Measurements from ENCODE around the gene TTC28. TPM values are rescaled to one million over a fixed set of nuclear protein-coding genes. Genes with fewer than 3 reads are reported as not detected.
"Not testable (repeated sequence)": the region's sequence is repeated elsewhere in the genome, so short reads cannot be mapped to it uniquely, and the experiment has no call there.

Gene TTC28
- total RNA-seq, 1 experiment from 2014 or later, result 11.2 TPM

- H3K36me3 ChIP-seq (ENCODE audit: insufficient read depth, low read length), result no peaks in the 10 kb centered on the region
- no peaks in the 10 kb centered on the region for H3K9me2 ChIP-seq (replicated peaks; ENCODE audit: insufficient read depth, low read length)
- no peak overlapping the region for H3K4me3 ChIP-seq (ENCODE audit: low read length)
- no peaks in the 10 kb centered on the region for H3K79me2 ChIP-seq (ENCODE audit: low read length)
- H3K27ac ChIP-seq (ENCODE audit: low read length), result no peak overlapping the region
- DNase-seq, result no peak
- H3K27me3 ChIP-seq (ENCODE audit: low read length), result 0 out of 2 replicates have a peak, but pooled peaks cover 2% of the 10 kb centered on the region
- no peak overlapping the region for H3K4me2 ChIP-seq (ENCODE audit: low read depth, low read length, poor library complexity, severe bottlenecking)
- no peaks in the 10 kb centered on the region for H3K4me1 ChIP-seq (ENCODE audit: low read length)
- no peaks in the 10 kb centered on the region for H3K9me3 ChIP-seq (ENCODE audit: low read length)
- H3K9ac ChIP-seq (ENCODE audit: low read length), result no peak overlapping the region
- peaks cover 4% of the 10 kb centered on the region; the same call in 1 of the 2 replicates for H4K20me1 ChIP-seq (ENCODE audit: insufficient read depth, low read depth, low read length)
- H2AFZ ChIP-seq (ENCODE audit: low read length), result no peak overlapping the region
Observed at GRCh38 chr22:28557184-28557583, 122.5 kb downstream of the TTC28 start.

DNA sequence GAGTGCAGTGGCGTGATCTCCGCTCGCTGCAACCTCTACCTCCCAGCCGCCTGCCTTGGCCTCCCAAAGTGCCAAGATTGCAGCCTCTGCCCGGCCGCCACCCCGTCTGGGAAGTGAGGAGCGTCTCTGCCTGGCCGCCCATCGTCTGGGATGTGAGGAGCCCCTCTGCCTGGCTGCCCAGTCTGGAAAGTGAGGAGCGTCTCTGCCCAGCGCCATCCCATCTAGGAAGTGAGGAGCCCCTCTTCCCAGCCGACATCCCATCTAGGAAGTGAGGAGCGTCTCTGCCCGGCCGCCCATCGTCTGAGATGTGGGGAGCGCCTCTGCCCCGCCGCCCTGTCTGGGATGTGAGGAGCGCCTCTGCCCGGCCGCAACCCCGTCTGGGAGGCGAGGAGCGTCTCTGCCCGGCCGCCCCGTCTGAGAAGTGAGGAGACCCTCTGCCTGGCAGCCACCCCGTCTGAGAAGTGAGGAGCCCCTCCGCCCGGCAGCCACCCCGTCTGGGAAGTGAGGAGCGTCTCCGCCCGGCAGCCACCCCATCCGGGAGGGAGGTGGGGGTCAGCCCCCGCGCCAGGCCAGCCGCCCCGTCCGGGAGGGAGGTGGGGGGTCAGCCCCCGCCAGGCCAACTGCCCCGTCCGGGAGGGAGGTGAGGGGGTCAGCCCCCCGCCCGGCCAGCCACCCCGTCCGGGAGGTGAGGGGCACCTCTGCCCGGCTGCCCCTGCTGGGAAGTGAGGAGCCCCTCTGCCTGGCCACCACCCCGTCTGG is 126.4 kb downstream of the TTC28 start:
- H3K4me2 ChIP-seq (ENCODE audit: low read depth, low read length, poor library complexity, severe bottlenecking); DNase-seq; H3K79me2 ChIP-seq (ENCODE audit: low read length); H3K27me3 ChIP-seq (ENCODE audit: low read length); H3K36me3 ChIP-seq (ENCODE audit: insufficient read depth, low read length); H3K9ac ChIP-seq (ENCODE audit: low read length); H3K27ac ChIP-seq (ENCODE audit: low read length); H3K4me1 ChIP-seq (ENCODE audit: low read length); H3K9me2 ChIP-seq (replicated peaks; ENCODE audit: insufficient read depth, low read length); H4K20me1 ChIP-seq (ENCODE audit: insufficient read depth, low read depth, low read length); H3K4me3 ChIP-seq (ENCODE audit: low read length); H3K9me3 ChIP-seq (ENCODE audit: low read length); H2AFZ ChIP-seq (ENCODE audit: low read length): not testable (repeated sequence)

- no peak overlapping the region for H3K27ac ChIP-seq (ENCODE audit: low read length)
- H3K4me2 ChIP-seq (ENCODE audit: low read depth, low read length, poor library complexity, severe bottlenecking), result no peak overlapping the region
- H2AFZ ChIP-seq (ENCODE audit: low read length), result no peak overlapping the region
- no peak overlapping the region for H3K9ac ChIP-seq (ENCODE audit: low read length)
- H3K9me3 ChIP-seq (ENCODE audit: low read length), result no peaks in the 10 kb centered on the region
- H4K20me1 ChIP-seq (ENCODE audit: insufficient read depth, low read depth, low read length), result no peaks in the 10 kb centered on the region; the same call in 1 of the 2 replicates
- no peak for DNase-seq
- H3K36me3 ChIP-seq (ENCODE audit: insufficient read depth, low read length), result no peaks in the 10 kb centered on the region
- no peaks in the 10 kb centered on the region for H3K4me1 ChIP-seq (ENCODE audit: low read length)
- no peaks in the 10 kb centered on the region for H3K27me3 ChIP-seq (ENCODE audit: low read length)
- no peak overlapping the region for H3K4me3 ChIP-seq (ENCODE audit: low read length)
- no peaks in the 10 kb centered on the region for H3K79me2 ChIP-seq (ENCODE audit: low read length)
- no peaks in the 10 kb centered on the region for H3K9me2 ChIP-seq (replicated peaks; ENCODE audit: insufficient read depth, low read length)
Observed at GRCh38 chr22:28548406-28548805, 131.2 kb downstream of the TTC28 start.

- no peaks in the 10 kb centered on the region for H3K36me3 ChIP-seq (ENCODE audit: insufficient read depth, low read length)
- H3K27ac ChIP-seq (ENCODE audit: low read length), result no peak overlapping the region
- H3K9me3 ChIP-seq (ENCODE audit: low read length), result no peaks in the 10 kb centered on the region
- no peak overlapping the region for H2AFZ ChIP-seq (ENCODE audit: low read length)
- no peak overlapping the region for H3K9ac ChIP-seq (ENCODE audit: low read length)
- no peaks in the 10 kb centered on the region; the same call in 1 of the 2 replicates for H4K20me1 ChIP-seq (ENCODE audit: insufficient read depth, low read depth, low read length)
- no peak overlapping the region for H3K4me3 ChIP-seq (ENCODE audit: low read length)
- DNase-seq, result no peak
- H3K27me3 ChIP-seq (ENCODE audit: low read length), result no peaks in the 10 kb centered on the region
- no peaks in the 10 kb centered on the region for H3K4me1 ChIP-seq (ENCODE audit: low read length)
- H3K79me2 ChIP-seq (ENCODE audit: low read length), result no peaks in the 10 kb centered on the region
- H3K9me2 ChIP-seq (replicated peaks; ENCODE audit: insufficient read depth, low read length), result no peaks in the 10 kb centered on the region
- H3K4me2 ChIP-seq (ENCODE audit: low read depth, low read length, poor library complexity, severe bottlenecking), result no peak overlapping the region
Observed at GRCh38 chr22:28547132-28547842, 132.4 kb downstream of the TTC28 start.

- H3K4me1 ChIP-seq (ENCODE audit: low read length), result no peaks in the 10 kb centered on the region
- H3K4me2 ChIP-seq (ENCODE audit: low read depth, low read length, poor library complexity, severe bottlenecking), result no peak overlapping the region
Observed at GRCh38 chr22:28544431-28544868, 135.2 kb downstream of the TTC28 start.

DNA sequence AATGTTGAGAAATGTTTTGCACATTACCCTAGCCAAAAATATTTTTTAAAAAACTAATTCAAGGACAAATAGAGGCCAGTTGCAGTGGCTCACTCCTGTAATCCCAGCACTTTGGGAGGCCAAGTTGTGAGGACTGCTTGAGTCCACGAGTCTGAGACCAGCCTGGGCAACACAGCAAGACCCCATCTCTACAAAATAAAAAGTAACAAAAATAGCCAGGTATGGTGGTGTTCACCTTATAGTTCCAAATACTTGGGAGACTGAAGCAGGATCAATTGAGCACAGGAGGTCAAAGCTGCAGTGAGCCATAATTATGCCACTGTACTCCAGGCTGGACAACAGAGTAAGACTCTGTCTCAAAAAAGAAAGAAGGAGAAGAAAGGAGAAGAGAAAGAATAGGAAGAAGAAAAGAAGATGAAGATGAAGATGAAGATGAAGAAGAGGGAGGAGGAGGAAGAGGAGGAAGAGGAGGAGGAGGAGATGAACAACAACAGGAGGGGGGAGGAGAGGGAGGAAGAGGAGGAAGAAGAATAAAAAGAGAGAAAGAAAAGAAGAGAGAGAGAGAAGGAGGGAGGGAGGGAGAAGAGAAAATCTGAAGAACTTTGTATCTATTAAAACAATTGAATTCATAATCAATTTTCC is 136.5 kb downstream of the TTC28 start:
- Histone ChIP-seq H3K4me1 (ENCODE audit: low read length) (no peaks in the 10 kb centered on the region), H3K36me3 (ENCODE audit: insufficient read depth, low read length) (no peaks in the 10 kb centered on the region), H3K79me2 (ENCODE audit: low read length) (no peaks in the 10 kb centered on the region), H3K27me3 (ENCODE audit: low read length) (no peaks in the 10 kb centered on the region), H3K4me3 (ENCODE audit: low read length) (no peak overlapping the region), H2AFZ (ENCODE audit: low read length) (no peak overlapping the region), H3K9me3 (ENCODE audit: low read length) (no peaks in the 10 kb centered on the region), H3K9ac (ENCODE audit: low read length) (no peak overlapping the region), H3K27ac (ENCODE audit: low read length) (no peak overlapping the region), H3K9me2 (replicated peaks; ENCODE audit: insufficient read depth, low read length) (no peaks in the 10 kb centered on the region), H3K4me2 (ENCODE audit: low read depth, low read length, poor library complexity, severe bottlenecking) (no peak overlapping the region), H4K20me1 (ENCODE audit: insufficient read depth, low read depth, low read length) (0 out of 2 replicates have a peak, but pooled peaks cover 4% of the 10 kb centered on the region)
- DNase-seq, result no peak

More at GRCh38 chr22:28544431-28544868, 135.2 kb downstream of the TTC28 start:
- Histone ChIP-seq H4K20me1 (ENCODE audit: insufficient read depth, low read depth, low read length) (peaks cover 4% of the 10 kb centered on the region; the same call in 1 of the 2 replicates), H3K27ac (ENCODE audit: low read length) (no peak overlapping the region), H3K27me3 (ENCODE audit: low read length) (no peaks in the 10 kb centered on the region), H3K79me2 (ENCODE audit: low read length) (no peaks in the 10 kb centered on the region), H3K4me3 (ENCODE audit: low read length) (no peak overlapping the region), H3K9me2 (replicated peaks; ENCODE audit: insufficient read depth, low read length) (no peaks in the 10 kb centered on the region), H3K36me3 (ENCODE audit: insufficient read depth, low read length) (no peaks in the 10 kb centered on the region), H2AFZ (ENCODE audit: low read length) (no peak overlapping the region), H3K9me3 (ENCODE audit: low read length) (no peaks in the 10 kb centered on the region), H3K9ac (ENCODE audit: low read length) (no peak overlapping the region)
- DNase-seq, result no peak

- Histone ChIP-seq H3K9ac (ENCODE audit: low read length) (no peak overlapping the region), H3K36me3 (ENCODE audit: insufficient read depth, low read length) (no peaks in the 10 kb centered on the region), H4K20me1 (ENCODE audit: insufficient read depth, low read depth, low read length) (0 out of 2 replicates have a peak, but pooled peaks cover 4% of the 10 kb centered on the region), H3K9me2 (replicated peaks; ENCODE audit: insufficient read depth, low read length) (no peaks in the 10 kb centered on the region), H3K9me3 (ENCODE audit: low read length) (no peaks in the 10 kb centered on the region), H2AFZ (ENCODE audit: low read length) (no peak overlapping the region), H3K27me3 (ENCODE audit: low read length) (no peaks in the 10 kb centered on the region), H3K4me2 (ENCODE audit: low read depth, low read length, poor library complexity, severe bottlenecking) (no peak overlapping the region), H3K4me1 (ENCODE audit: low read length) (no peaks in the 10 kb centered on the region), H3K79me2 (ENCODE audit: low read length) (no peaks in the 10 kb centered on the region), H3K27ac (ENCODE audit: low read length) (no peak overlapping the region), H3K4me3 (ENCODE audit: low read length) (no peak overlapping the region)
- no peak for DNase-seq
Observed at GRCh38 chr22:28541137-28541536, 138.5 kb downstream of the TTC28 start.

GRCh38 chr22:28538922-28539321 is 140.7 kb downstream of the TTC28 start:
- H4K20me1 ChIP-seq (ENCODE audit: insufficient read depth, low read depth, low read length), result 0 out of 2 replicates have a peak, but pooled peaks cover 4% of the 10 kb centered on the region
- H3K9me2 ChIP-seq (replicated peaks; ENCODE audit: insufficient read depth, low read length), result no peaks in the 10 kb centered on the region
- no peak overlapping the region for H3K9ac ChIP-seq (ENCODE audit: low read length)
- H3K79me2 ChIP-seq (ENCODE audit: low read length), result no peaks in the 10 kb centered on the region
- H3K27ac ChIP-seq (ENCODE audit: low read length), result no peak overlapping the region
- H3K4me2 ChIP-seq (ENCODE audit: low read depth, low read length, poor library complexity, severe bottlenecking), result no peak overlapping the region
- no peak overlapping the region for H2AFZ ChIP-seq (ENCODE audit: low read length)
- H3K27me3 ChIP-seq (ENCODE audit: low read length), result no peaks in the 10 kb centered on the region
- H3K4me3 ChIP-seq (ENCODE audit: low read length), result no peak overlapping the region
- DNase-seq, result no peak
- H3K4me1 ChIP-seq (ENCODE audit: low read length), result no peaks in the 10 kb centered on the region
- no peaks in the 10 kb centered on the region for H3K36me3 ChIP-seq (ENCODE audit: insufficient read depth, low read length)
- no peaks in the 10 kb centered on the region for H3K9me3 ChIP-seq (ENCODE audit: low read length)
